ENCODE measurements around the gene RAPGEF5. TPM values are rescaled to one million over a fixed set of nuclear protein-coding genes. Genes with fewer than 3 reads are reported as not detected.

Gene RAPGEF5
- total RNA-seq, 1 experiment from 2014 or later = 15.6 TPM

- TF ChIP-seq CTCF (IDR thresholded peaks at IDR 0.05 in 2 of 3, conservative IDR thresholded peaks at IDR 0.05 in 1 of 3; ENCODE audit: borderline replicate concordance in 1 of 3, insufficient read depth in 1 of 3, low read depth in 2 of 3, low read length in 2 of 3) = no peak
Observed at GRCh38 chr7:22400150-22400814, 43.3 kb upstream of the RAPGEF5 start (continued).

DNA sequence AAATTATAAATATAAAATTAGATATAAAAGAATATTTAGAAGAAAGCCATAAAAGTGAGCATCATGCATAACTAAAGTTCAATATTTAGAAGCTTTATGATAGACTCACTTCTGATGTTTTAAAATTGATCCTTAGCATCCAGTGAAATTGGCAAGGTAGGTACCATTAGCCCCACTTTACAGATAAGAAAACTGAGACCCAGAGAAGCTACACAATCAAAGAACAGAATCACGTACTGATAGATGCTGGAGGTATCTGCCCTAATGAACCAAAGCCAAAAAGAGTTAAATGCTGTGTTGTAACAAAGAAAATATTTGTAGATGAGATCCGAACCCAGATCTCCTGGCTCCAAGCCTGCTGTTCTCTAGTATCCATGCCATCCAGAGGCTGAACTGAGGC lies 42.6 kb upstream of the RAPGEF5 start:
- Histone ChIP-seq H3K9me2 (ENCODE audit: insufficient read depth) (no peaks in the 10 kb centered on the region), H3K4me3 (replicated peaks in 1 of 2; ENCODE audit: low read depth in 1 of 2, low read length in 2 of 2) (no peak overlapping the region), H4K20me1 (ENCODE audit: insufficient read depth) (no peaks in the 10 kb centered on the region), H3K9me3 (ENCODE audit: control insufficient read depth in 1 of 2, insufficient read depth in 1 of 2, low read depth in 1 of 2, low read length in 2 of 2) (no peaks in the 10 kb centered on the region), H3K4me2 (ENCODE audit: low read length) (no peak overlapping the region), H2AFZ (ENCODE audit: low read depth, low read length, poor library complexity, severe bottlenecking) (no peak overlapping the region), H3K9ac (ENCODE audit: low read length) (no peak overlapping the region), H3K27ac (ENCODE audit: low read depth, low read length) (no peak overlapping the region), H3K36me3 (ENCODE audit: control insufficient read depth in 1 of 2, insufficient read depth in 2 of 2, low read length in 2 of 2) (no peaks in the 10 kb centered on the region), H3K79me2 (ENCODE audit: insufficient read depth, low read length) (no peaks in the 10 kb centered on the region), H3K27me3 (ENCODE audit: insufficient read depth, low read length) (no peaks in the 10 kb centered on the region), H3K4me1 (ENCODE audit: control insufficient read depth in 1 of 2, insufficient read depth in 2 of 2, low read length in 2 of 2) (no peaks in the 10 kb centered on the region; a peak in 1 of 4 replicates)
- ChIA-PET RAD21 (ENCODE audit: low non-redundant PET in 1 of 2, low total read pairs in 2 of 2, uncharacterized antibody in 2 of 2, unreplicated experiment in 2 of 2) (no interaction called here), CTCF (no interaction called here), POLR2A (no interaction called here)
- ATAC-seq (no peak), DNase-seq (ENCODE audit: low read depth, low spot score) (no peak)
- BruUV-seq (replicated peaks) = no TSS peak
- intact Hi-C loops (cut with micrococcal nuclease) = no loop called here
- TF ChIP-seq TCF7L2 (IDR thresholded peaks at IDR 0.05; ENCODE audit: borderline replicate concordance, extremely low read depth, insufficient read depth, insufficient read length) = no peak
- TF ChIP-seq SP1 (IDR thresholded peaks at IDR 0.05; ENCODE audit: low read depth) = no peak
- TF ChIP-seq EGR1 (IDR thresholded peaks at IDR 0.05; ENCODE audit: low read depth) = no peak
- no peak for TF ChIP-seq ATF3 (IDR thresholded peaks at IDR 0.05)
- TF ChIP-seq ELF1 (IDR thresholded peaks at IDR 0.05; ENCODE audit: borderline replicate concordance, low read depth) = no peak
- no peak for TF ChIP-seq CBX3 (IDR thresholded peaks at IDR 0.05; ENCODE audit: low read depth)
- TF ChIP-seq POLR2A (IDR thresholded peaks at IDR 0.05; ENCODE audit: borderline replicate concordance, extremely low read depth, insufficient read depth, insufficient read length) = no peak
- TF ChIP-seq POLR2AphosphoS5 (IDR thresholded peaks at IDR 0.05; ENCODE audit: low read depth, low read length) = no peak
- TF ChIP-seq, protein P1, sequence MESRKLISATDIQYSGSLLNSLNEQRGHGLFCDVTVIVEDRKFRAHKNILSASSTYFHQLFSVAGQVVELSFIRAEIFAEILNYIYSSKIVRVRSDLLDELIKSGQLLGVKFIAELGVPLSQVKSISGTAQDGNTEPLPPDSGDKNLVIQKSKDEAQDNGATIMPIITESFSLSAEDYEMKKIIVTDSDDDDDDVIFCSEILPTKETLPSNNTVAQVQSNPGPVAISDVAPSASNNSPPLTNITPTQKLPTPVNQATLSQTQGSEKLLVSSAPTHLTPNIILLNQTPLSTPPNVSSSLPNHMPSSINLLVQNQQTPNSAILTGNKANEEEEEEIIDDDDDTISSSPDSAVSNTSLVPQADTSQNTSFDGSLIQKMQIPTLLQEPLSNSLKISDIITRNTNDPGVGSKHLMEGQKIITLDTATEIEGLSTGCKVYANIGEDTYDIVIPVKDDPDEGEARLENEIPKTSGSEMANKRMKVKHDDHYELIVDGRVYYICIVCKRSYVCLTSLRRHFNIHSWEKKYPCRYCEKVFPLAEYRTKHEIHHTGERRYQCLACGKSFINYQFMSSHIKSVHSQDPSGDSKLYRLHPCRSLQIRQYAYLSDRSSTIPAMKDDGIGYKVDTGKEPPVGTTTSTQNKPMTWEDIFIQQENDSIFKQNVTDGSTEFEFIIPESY (IDR thresholded peaks at IDR 0.05; ENCODE audit: extremely low read depth, insufficient replicate concordance, low read length) = no peak
- TF ChIP-seq SIN3A (IDR thresholded peaks at IDR 0.05; ENCODE audit: low read depth) = no peak
- TF ChIP-seq CTCF (IDR thresholded peaks at IDR 0.05 in 2 of 3, conservative IDR thresholded peaks at IDR 0.05 in 1 of 3; ENCODE audit: borderline replicate concordance in 1 of 3, insufficient read depth in 1 of 3, low read depth in 2 of 3, low read length in 2 of 3) = no peak
- TF ChIP-seq, protein P2, sequence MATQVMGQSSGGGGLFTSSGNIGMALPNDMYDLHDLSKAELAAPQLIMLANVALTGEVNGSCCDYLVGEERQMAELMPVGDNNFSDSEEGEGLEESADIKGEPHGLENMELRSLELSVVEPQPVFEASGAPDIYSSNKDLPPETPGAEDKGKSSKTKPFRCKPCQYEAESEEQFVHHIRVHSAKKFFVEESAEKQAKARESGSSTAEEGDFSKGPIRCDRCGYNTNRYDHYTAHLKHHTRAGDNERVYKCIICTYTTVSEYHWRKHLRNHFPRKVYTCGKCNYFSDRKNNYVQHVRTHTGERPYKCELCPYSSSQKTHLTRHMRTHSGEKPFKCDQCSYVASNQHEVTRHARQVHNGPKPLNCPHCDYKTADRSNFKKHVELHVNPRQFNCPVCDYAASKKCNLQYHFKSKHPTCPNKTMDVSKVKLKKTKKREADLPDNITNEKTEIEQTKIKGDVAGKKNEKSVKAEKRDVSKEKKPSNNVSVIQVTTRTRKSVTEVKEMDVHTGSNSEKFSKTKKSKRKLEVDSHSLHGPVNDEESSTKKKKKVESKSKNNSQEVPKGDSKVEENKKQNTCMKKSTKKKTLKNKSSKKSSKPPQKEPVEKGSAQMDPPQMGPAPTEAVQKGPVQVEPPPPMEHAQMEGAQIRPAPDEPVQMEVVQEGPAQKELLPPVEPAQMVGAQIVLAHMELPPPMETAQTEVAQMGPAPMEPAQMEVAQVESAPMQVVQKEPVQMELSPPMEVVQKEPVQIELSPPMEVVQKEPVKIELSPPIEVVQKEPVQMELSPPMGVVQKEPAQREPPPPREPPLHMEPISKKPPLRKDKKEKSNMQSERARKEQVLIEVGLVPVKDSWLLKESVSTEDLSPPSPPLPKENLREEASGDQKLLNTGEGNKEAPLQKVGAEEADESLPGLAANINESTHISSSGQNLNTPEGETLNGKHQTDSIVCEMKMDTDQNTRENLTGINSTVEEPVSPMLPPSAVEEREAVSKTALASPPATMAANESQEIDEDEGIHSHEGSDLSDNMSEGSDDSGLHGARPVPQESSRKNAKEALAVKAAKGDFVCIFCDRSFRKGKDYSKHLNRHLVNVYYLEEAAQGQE (IDR thresholded peaks at IDR 0.05; ENCODE audit: low read depth) = no peak
- no peak for TF ChIP-seq ZNF274 (IDR thresholded peaks at IDR 0.05; ENCODE audit: low read depth, low read length)
